CD4-positive, alpha-beta T cell treated with Interferon gamma for 1 hour (primary cell): ENCODE data around the gene TP53INP2.
"Not testable (repeated sequence)": the region's sequence is repeated elsewhere in the genome, so short reads cannot be mapped to it uniquely, and the experiment has no call there.

Experiments
- DNase-seq: peaks from one replicate; pipeline ENCODE4 v3.0.0-alpha.2; 2020

The TP53INP2 gene

GRCh38 chr20:34706302-34706875, 2.2 kb downstream of the TP53INP2 start:
- no peak for DNase-seq

- no peak for DNase-seq
These were observed 3.0 kb downstream of the TP53INP2 start for GRCh38 chr20:34706912-34707784.

GRCh38 chr20:34708621-34709043, 4.5 kb downstream of the TP53INP2 start:
- peak; percentile 50 for DNase-seq

GRCh38 chr20:34709044-34709830, 5.1 kb downstream of the TP53INP2 start:
- peak; percentile 83 for DNase-seq

- no peak for DNase-seq
These were observed 5.9 kb downstream of the TP53INP2 start for GRCh38 chr20:34709831-34710567.

- no peak for DNase-seq
These were observed 6.4 kb downstream of the TP53INP2 start for GRCh38 chr20:34710568-34710839.

GRCh38 chr20:34710861-34711574, 6.9 kb downstream of the TP53INP2 start:
- DNase-seq, result no peak

- DNase-seq, result no peak
These were observed 7.8 kb downstream of the TP53INP2 start for GRCh38 chr20:34711813-34712430.

GRCh38 chr20:34712525-34713192, 8.5 kb downstream of the TP53INP2 start:
- no peak for DNase-seq

GRCh38 chr20:34713194-34713943, 9.2 kb downstream of the TP53INP2 start:
- no peak for DNase-seq

- DNase-seq, result not testable (repeated sequence)
These were observed 9.9 kb downstream of the TP53INP2 start for GRCh38 chr20:34713944-34714515.

- no peak for DNase-seq
These were observed 11.2 kb downstream of the TP53INP2 start for GRCh38 chr20:34715384-34715783.

GRCh38 chr20:34716921-34717229, 12.7 kb downstream of the TP53INP2 start:
- no peak for DNase-seq

- no peak for DNase-seq
These were observed 13.3 kb downstream of the TP53INP2 start for GRCh38 chr20:34717230-34718095.

- DNase-seq, result not testable (repeated sequence)
These were observed 15.3 kb downstream of the TP53INP2 start for GRCh38 chr20:34719242-34720017.

- DNase-seq, result no peak
These were observed 16.1 kb downstream of the TP53INP2 start for GRCh38 chr20:34720266-34720665.

- not testable (repeated sequence) for DNase-seq
These were observed 18.4 kb downstream of the TP53INP2 start for GRCh38 chr20:34722560-34722959.

- DNase-seq, result no peak
These were observed 20.0 kb downstream of the TP53INP2 start for GRCh38 chr20:34724172-34724571.

- DNase-seq, result no peak
These were observed 25.3 kb downstream of the TP53INP2 start for GRCh38 chr20:34729416-34729815.
